Thymus (tissue), 11 donors: ENCODE results near the gene CYTH3. TPM values are rescaled to one million over a fixed set of nuclear protein-coding genes. Genes with fewer than 3 reads are reported as not detected.

ENCODE experiments used
- DNase-seq, 9 donors: peaks; one replicate each; pipeline ENCODE4 v3.0.0-alpha.2; 2013; ENCODE audit warnings: low spot score in 9 of 9, low read depth in 6 of 9, missing footprints in 1 of 9
- H3K27ac ChIP-seq, 2 donors: one replicate each; pipeline ENCODE4 v1.5.1; 2013; ENCODE audit warnings: control low read depth in 1 of 2, low read depth in 1 of 2, low read length in 1 of 2, mild to moderate bottlenecking in 1 of 2, moderate library complexity in 1 of 2
- H3K27me3 ChIP-seq, 2 donors: one replicate each; pipeline ENCODE4 v1.5.1; 2013; ENCODE audit warnings: low read length in 1 of 2; ENCODE audit not compliant: control insufficient read depth in 2 of 2, insufficient read depth in 1 of 2
- H3K36me3 ChIP-seq, 2 donors: one replicate each; pipeline ENCODE4 v1.5.1; 2013; ENCODE audit warnings: low read length in 1 of 2, mild to moderate bottlenecking in 1 of 2, moderate library complexity in 1 of 2; ENCODE audit not compliant: control insufficient read depth in 2 of 2, insufficient read depth in 2 of 2
- H3K4me1 ChIP-seq, 2 donors: one replicate each; pipeline ENCODE4 v1.5.1; 2013; ENCODE audit warnings: low read length in 2 of 2; ENCODE audit not compliant: control insufficient read depth in 2 of 2, insufficient read depth in 2 of 2
- H3K4me3 ChIP-seq, 2 donors: one replicate each; pipeline ENCODE4 v1.5.1; 2013; ENCODE audit warnings: low read length in 2 of 2, control low read depth in 1 of 2, mild to moderate bottlenecking in 1 of 2
- H3K9me3 ChIP-seq, 2 donors: one replicate each; pipeline ENCODE4 v1.5.1; 2013; ENCODE audit warnings: low read length in 1 of 2, mild to moderate bottlenecking in 1 of 2; ENCODE audit not compliant: control insufficient read depth in 2 of 2, insufficient read depth in 1 of 2
- WGBS: extraction: QIAGEN DNeasy Blood & Tissue Kit; methylation state at CpG from one replicate; pipeline ENCODE4 v1.1.7; 2013; 5-methylcytosine and 5-hydroxymethylcytosine counted together
- polyA plus RNA-seq: library from polyadenylated mRNA; stranded (reverse); fragments of 200-250 nt; gene quantifications from one replicate; pipeline ENCODE4 v1.2.3, GENCODE V29; 2013
- total RNA-seq: library from RNA; stranded (reverse); fragments of 120-200 nt; gene quantifications from one replicate; pipeline ENCODE4 v1.2.4, GENCODE V29; 2013
- donor health status: healthy.

The CYTH3 gene
- total and polyA plus RNA-seq, 2 donors: 5.1 to 6.3 TPM

DNA sequence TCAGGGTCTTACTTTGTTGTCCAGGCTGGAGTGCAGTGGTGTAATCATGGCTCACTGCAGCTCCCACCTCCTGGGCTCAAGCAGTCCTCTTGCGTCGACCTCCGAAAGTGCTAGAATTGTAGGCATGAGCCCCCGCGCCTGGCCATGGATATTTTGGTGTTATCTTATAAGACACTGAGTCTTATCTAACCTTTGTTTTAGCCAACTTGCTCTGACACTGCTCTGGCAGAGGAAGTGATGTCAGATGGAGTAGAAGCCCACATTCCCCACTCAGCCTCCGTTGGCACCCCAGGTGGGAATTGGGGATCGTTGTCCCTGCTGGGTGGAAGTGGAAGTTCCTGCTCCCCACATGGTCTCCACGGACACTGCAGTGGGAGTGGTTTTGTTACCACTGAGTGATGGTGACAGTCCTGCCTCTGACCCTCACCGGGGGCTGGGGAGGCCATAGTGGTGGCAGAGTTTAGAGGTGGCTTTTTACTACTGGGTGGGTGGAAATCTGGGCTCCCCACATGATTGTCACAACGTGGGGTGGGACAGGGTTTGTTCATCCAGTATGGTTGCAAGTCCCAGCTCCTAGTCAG lies 142.3 kb downstream of the CYTH3 start:
- whole genome bisulfite sequencing: 98% methylated on average over 10 of the region's 10 CpGs
- peaks cover 0 to 5% of the 10 kb centered on the region in 2 donors for H3K9me3 ChIP-seq
- no peaks in the 10 kb centered on the region for H3K27me3 ChIP-seq
- H3K27ac ChIP-seq: no peak overlapping the region
- H3K4me1 ChIP-seq: no peaks in the 10 kb centered on the region
- H3K4me3 ChIP-seq: no peak overlapping the region
- no peak for DNase-seq
- peaks cover 49 to 50% of the 10 kb centered on the region in 2 donors for H3K36me3 ChIP-seq

DNA sequence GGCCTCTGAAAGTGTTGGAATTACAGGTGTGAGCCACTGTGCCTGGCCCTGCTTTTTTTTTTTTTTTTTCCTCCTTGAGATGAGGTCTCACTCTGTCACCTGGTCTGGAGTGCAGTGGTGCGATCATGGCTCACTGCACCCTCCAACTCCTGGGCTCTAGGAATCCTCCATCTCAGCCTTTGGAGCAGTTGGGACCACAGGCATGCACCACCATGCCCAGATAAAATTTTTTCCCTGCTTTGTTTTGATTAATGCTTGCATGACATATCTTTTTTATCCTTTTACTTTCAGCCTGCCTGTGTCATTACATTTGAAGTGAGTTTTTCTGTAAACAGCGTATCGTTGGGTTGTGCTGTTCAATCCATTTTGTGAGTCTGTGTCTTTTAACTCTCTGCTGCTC lies 144.2 kb downstream of the CYTH3 start:
- no peaks in the 10 kb centered on the region for H3K4me1 ChIP-seq
- no peak for DNase-seq
- peaks cover 44 to 47% of the 10 kb centered on the region in 2 donors for H3K36me3 ChIP-seq
- H3K27me3 ChIP-seq: no peaks in the 10 kb centered on the region
- WGBS: 95% methylated on average over 3 of the region's 3 CpGs
- H3K27ac ChIP-seq: no peak overlapping the region
- H3K4me3 ChIP-seq: no peak overlapping the region
- H3K9me3 ChIP-seq: peaks cover 0 to 7% of the 10 kb centered on the region in 2 donors

DNA sequence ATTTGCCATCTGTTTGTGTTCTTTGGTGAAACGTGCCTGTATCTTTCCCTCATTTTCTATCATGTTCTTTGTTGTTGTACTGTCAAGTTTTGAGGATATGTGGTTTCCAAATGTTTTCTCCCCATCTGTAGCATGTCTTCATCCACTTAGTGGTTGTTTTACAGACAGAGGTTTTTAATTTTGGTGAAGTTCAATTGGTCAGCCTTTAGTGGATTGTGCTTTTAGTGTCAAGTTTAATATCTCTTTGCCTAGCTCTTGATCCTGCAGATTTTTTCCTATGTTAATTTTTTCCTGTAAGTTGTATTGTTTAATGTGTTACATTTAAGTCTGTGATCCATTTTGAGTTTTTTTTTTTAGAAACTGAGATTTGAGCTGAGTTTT lies 145.3 kb downstream of the CYTH3 start:
- no peaks in the 10 kb centered on the region for H3K4me1 ChIP-seq
- no peaks in the 10 kb centered on the region for H3K27me3 ChIP-seq
- 88% methylated on average over 1 of the region's 1 CpG for WGBS
- H3K36me3 ChIP-seq: peaks cover 46 to 54% of the 10 kb centered on the region in 2 donors
- peaks cover 0 to 5% of the 10 kb centered on the region in 2 donors for H3K9me3 ChIP-seq
- H3K27ac ChIP-seq: no peak overlapping the region
- DNase-seq: no peak
- no peak overlapping the region for H3K4me3 ChIP-seq

DNA sequence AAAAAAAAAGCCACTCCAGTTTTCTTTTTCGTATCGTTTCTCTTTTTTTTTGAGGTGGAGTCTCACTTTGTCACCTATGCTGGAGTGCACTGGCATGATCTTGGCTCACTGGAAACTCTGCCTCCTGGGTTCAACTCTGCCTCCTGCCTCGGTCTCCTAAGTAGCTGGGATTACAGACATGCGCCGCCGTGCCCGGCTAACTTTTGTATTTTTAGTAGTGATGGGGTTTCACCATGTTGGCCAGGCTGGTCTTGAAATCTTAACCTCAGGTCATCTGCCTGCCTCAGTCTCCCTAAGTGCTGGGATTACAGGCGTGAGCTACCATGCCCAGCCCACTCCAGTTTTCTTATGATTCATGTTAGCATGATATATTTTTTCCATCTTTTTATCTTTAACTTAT lies 148.6 kb downstream of the CYTH3 start:
- peaks cover 2 to 13% of the 10 kb centered on the region in 2 donors for H3K9me3 ChIP-seq
- H3K36me3 ChIP-seq: peaks cover 33 to 55% of the 10 kb centered on the region in 2 donors
- no peaks in the 10 kb centered on the region for H3K4me1 ChIP-seq
- H3K27ac ChIP-seq: no peak overlapping the region
- no peak for DNase-seq
- no peaks in the 10 kb centered on the region for H3K27me3 ChIP-seq
- 97% methylated on average over 8 of the region's 8 CpGs for WGBS
- H3K4me3 ChIP-seq: no peak overlapping the region

DNA sequence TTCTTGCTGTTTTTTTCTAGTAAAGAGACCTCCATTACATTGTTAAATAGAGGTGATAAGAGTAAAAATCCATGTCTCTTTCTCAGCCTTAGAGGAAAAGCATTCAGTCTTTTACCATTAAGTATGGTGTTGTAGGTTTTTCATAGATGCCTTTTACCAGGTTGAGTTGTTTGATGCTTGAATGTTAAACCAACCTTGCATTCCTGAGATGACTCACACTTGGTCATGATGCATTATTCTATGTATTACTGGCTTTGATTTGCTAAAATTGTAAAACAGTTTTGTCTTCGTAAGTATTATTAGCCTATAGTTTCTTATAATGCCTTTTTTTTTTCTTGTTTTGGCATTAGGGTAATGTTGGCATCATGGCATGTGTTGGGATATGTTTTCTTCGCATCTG lies 151.3 kb downstream of the CYTH3 start:
- Histone ChIP-seq H3K27ac (no peak overlapping the region), H3K4me3 (no peak overlapping the region), H3K9me3 (peaks cover 2 to 13% of the 10 kb centered on the region in 2 donors), H3K4me1 (no peaks in the 10 kb centered on the region), H3K27me3 (no peaks in the 10 kb centered on the region), H3K36me3 (peaks cover 30 to 67% of the 10 kb centered on the region in 2 donors)
- DNase-seq: no peak
- WGBS: 96% methylated on average over 2 of the region's 2 CpGs

DNA sequence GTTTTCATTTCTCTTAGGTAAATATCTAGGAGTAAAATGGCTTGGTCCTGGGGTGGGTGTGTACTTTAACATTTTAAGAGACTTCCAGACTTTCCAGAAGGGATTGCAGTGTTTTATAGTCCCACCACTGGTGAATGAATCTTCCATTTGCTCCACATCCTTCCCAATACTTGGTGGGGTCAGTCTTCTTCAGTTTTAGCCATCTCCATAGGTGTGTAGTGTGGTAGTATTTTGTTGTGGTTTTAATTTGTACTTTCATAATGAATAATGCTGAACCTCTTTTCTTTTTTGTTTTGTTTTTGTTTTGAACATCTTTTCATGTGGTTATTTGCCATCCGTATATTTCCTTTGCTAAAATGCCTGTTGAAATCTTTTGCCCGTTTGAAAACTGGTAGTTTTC lies 154.9 kb downstream of the CYTH3 start:
- DNase-seq: no peak
- Histone ChIP-seq H3K4me3 (no peak overlapping the region), H3K27ac (no peak overlapping the region), H3K27me3 (no peaks in the 10 kb centered on the region), H3K4me1 (no peaks in the 10 kb centered on the region), H3K36me3 (peaks cover 45 to 75% of the 10 kb centered on the region in 2 donors), H3K9me3 (peaks cover 2 to 10% of the 10 kb centered on the region in 2 donors)
- whole genome bisulfite sequencing: 58% methylated on average over 2 of the region's 2 CpGs

DNA sequence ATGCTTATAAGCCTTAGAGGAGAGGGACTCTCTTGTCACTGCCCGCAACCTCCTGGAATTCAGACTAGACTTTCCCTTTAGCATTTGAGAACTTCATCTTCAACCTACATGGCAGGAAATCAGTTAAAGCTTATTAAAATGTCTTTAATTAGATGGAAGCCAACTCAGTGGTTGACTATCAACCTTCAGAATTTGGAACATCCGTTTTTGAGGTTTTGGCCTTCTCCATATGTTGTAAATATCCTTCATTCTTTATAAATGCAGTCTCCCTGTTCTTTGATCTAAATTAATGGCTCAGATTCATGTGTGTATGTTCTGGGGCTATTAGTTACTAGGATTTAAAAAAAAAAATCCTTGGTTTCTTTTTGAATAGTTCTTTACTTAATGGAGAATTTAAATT lies 156.2 kb downstream of the CYTH3 start:
- Histone ChIP-seq H3K27ac (no peak overlapping the region), H3K27me3 (no peaks in the 10 kb centered on the region), H3K4me1 (no peaks in the 10 kb centered on the region), H3K9me3 (peaks cover 1 to 6% of the 10 kb centered on the region in 2 donors), H3K4me3 (no peak overlapping the region), H3K36me3 (peaks cover 34 to 64% of the 10 kb centered on the region in 2 donors)
- WGBS: 97% methylated on average over 2 of the region's 2 CpGs
- DNase-seq: no peak

Other genes starting within 250 kb of the CYTH3 start
- 0.05 TPM for gene ANKRD61, start 241.2 kb downstream of the CYTH3 start, total RNA-seq
- gene ANKRD61, start 241.2 kb downstream of the CYTH3 start, polyA plus RNA-seq: 0.21 TPM
- gene EIF2AK1, start 213.4 kb downstream of the CYTH3 start, total RNA-seq: 29.9 TPM
- 60.4 TPM for gene EIF2AK1, start 213.4 kb downstream of the CYTH3 start, polyA plus RNA-seq
- 3.5 TPM for gene USP42, start 167.7 kb downstream of the CYTH3 start, total RNA-seq
- gene USP42, start 167.7 kb downstream of the CYTH3 start, polyA plus RNA-seq: 6.3 TPM
- gene FAM220A, start 76.3 kb upstream of the CYTH3 start, total RNA-seq: 19.7 TPM
- gene FAM220A, start 76.3 kb upstream of the CYTH3 start, polyA plus RNA-seq: 17.1 TPM
- 67.7 TPM for gene RAC1, start 101.9 kb upstream of the CYTH3 start, total RNA-seq
- 209 TPM for gene RAC1, start 101.9 kb upstream of the CYTH3 start, polyA plus RNA-seq
- gene DAGLB, start 175.3 kb upstream of the CYTH3 start, total RNA-seq: 11.1 TPM
- gene DAGLB, start 175.3 kb upstream of the CYTH3 start, polyA plus RNA-seq: 19.4 TPM
- gene KDELR2, start 211.5 kb upstream of the CYTH3 start, total RNA-seq: 21.9 TPM
- gene KDELR2, start 211.5 kb upstream of the CYTH3 start, polyA plus RNA-seq: 46.8 TPM